Femur (tissue), 1 donor: Measurements from ENCODE around the gene MSX1.
A peak's percentile ranks its signal among the peaks of the same experiment; 100 is the strongest.

Experiments used
- DNase-seq: peaks from one replicate; pipeline ENCODE4 v3.0.0-alpha.2; 2017

Gene MSX1

DNA sequence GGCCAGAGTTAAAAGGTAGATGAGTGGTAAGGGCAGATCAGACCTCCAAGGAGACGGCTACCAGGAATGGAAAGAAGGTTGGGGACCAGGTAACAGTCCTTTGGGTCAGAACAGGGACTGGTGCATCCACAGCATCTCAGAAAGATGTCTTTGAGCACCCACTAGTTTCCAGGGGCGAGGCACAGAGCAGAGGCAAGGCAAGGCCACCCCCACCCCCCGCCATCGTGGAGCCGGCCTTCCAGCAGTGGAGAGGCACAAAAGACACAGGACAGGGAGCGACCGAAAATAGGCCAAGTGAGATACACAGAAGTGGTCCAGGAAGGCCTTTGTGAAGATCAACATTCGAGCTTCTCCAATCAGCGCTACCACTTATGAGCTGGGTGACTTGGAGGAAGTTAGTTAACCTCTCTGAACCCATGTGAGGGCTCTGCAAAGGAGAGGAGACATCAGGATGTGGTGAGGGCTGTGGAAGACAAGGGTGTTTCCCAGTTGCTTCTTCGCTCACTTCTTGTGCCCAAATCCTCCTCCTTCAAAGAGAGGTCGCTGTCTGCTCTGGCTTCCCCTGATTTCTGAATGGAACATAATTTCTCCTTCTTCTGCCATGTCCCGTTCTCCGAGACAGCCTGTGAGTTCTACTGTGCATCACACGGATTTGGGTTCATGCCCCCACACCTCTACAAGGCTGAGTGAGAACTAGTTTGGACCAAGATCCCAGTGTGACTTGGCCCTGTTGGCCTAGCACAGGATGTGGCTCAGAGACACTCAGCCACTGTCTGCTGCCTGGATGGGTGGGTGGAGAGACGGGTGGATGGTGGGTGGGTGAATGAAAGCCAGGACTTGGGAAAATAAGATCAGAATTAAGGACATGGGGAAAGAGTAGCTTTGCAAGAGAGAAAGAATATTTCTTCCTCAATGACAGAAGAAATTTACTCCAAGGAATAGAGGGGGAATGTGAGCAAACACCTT lies 16.7 kb upstream of the MSX1 start:
- no peak for DNase-seq

DNA sequence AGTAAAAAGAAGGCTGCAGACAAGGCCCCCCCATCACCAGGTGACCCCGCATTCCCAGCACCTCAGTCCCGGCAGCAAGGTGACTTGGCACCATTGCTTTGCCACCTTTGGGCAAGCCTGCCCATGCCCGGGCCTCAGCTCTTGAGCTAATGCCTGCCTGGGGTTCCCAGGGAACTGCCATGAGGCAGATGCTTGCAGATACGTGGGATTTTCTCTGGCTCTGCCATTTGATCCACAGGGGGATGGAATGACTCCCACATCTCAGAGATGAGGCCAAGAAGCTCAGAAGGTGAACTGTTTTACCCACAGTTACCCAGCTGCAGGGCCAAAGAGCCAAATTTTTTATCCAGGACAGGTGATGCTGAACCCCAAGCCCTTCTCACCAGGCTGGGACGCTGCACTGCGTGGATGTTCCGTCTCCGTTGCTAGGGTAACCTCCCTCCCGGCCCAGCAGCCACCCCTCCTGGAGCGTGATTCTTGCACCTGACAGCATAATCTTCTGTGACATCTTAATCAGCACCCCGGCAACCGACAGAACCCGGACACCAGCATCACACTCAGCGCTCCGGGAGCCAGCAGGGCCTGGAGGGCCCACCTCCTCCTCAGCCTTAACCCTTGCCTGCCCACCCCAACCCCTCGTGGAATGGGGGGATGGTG lies 15.7 kb upstream of the MSX1 start:
- no peak for DNase-seq

- DNase-seq = no peak
These were observed 14.4 kb upstream of the MSX1 start for GRCh38 chr4:4845027-4845426.

GRCh38 chr4:4847011-4847410 lies 12.5 kb upstream of the MSX1 start:
- no peak for DNase-seq

DNA sequence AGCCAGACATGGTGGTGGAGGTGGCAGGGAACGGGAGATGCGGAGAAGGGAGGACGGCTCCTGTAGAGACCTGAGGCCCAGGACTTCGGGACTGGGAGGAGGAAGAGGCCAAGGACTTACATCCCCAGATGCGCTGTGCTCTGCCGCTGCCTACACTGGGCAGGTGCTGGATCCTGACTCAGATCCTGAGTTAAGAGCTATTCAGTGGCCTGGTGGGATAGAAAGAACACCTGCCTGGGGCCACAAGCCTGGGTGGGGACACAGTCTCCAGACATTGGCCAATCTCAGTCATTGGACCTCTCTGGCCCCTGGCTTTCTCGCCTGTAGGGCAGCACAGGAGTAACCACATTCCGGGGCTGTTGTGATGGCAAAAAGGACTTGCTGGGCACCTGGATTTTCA lies 10.9 kb upstream of the MSX1 start:
- DNase-seq = no peak

GRCh38 chr4:4849106-4849505 lies 10.4 kb upstream of the MSX1 start:
- no peak for DNase-seq

DNA sequence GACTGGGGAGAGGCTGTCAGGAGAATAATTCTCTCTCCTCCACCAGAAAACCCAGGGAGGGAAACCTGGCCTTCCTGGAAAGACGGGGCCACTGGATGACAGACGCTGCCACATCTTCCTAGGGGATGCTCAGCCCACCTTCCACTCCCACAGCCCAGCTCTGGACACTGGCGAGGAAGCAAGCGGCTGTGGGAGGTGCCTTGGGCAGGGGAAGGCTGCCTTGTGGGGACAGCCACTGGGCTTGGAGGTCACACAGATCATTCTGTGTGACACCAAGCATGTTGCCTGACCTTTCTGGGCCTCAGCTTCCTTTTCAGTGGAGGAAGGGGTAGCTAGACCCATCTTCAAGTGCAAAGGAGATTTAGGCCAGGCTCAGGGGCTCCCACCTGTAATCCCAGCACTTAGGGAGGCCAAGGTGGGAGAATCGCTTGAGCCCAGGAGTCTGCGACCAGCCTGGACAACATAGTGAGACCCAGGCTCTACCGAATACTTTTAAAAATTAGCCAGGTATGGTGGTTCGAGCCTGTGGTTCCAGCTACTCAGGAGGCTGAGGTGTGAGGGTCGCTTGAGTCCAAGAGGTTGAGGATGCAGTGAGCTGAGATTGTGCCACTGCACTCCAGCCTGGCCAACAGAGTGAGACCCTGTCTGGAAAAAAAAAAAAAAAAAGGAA lies 9.8 kb upstream of the MSX1 start:
- no peak for DNase-seq

DNA sequence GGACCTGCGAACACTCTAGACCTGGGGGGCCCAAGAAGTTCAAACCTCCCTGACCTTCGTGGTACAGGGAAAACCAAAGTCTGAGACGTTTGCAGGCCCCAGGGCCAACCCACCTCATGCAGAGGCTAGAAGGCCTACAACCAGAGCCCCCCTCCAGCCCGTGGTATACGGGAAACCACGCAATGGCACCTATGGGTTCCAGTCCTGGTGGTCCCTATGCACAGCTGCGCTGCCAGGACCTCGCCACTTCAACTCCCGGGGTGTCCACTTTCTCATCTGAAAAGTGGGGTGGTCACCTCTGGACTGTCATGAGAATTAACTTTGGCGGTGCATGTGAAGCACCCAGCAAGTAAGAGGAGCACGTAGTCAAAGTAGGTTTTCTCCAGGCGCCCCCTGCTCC lies 8.4 kb upstream of the MSX1 start:
- peak; percentile 5 for DNase-seq

DNA sequence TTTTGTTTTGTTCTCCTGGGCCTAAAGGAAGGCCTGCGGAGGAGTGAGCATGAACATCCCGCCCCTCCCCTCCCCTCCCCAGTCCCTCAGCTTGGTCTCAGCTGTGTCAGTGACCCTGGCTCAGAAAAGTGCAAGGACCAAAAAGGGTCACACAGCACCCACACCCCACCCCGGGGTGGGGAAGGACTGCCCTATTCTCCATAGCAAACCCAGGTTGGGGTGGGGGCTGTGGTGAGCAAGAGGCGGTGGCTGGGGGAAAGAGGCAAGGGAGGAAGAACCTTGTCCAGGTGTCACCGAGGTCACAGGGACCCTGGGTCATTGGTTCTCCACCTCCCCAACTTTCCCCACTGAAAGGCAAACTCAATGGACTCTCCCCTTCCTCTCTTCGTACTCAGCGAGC lies 7.6 kb upstream of the MSX1 start:
- DNase-seq = peak; percentile 13

DNA sequence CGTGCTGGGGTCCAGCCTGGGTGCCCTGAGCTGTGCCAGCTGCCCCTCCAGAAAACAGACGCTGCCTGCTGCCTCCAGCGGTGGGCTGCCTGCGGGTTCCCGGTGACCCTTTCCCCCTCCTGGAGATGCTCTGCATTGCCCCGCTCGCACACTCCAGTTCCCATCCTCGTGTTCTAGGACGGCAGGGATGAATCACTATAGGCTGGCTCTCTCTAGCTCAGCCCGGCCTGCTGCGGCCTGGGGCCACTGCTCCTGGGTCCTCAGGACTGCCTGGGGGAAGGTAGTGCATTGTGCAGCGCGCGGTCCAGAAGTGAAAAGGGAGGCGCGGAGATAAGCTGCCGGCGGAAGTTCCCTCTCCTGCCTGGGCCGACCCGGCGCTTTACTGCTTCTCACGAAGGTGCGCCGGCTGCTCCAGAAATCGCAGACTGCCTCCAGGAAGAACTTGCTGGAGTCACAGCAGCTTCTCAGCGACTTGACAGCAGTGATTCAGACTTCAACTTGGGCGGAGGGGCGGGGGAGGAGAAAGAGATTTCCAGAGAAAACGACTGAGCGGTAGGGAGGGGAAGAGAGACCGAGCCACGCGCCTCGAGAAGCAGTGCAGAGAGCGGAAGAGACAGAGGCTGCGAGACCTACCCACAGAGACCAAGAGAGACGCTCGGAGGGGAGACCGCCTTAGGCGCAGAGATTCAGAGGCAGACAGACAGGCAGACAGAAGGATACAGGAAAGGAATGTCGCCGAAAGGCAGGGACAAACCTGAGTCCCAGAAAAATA lies 6.7 kb upstream of the MSX1 start:
- DNase-seq = peak; percentile 40

- peak; percentile 24 for DNase-seq
These were observed 6.1 kb upstream of the MSX1 start for GRCh38 chr4:4853371-4853823.

GRCh38 chr4:4853921-4854648 lies 5.4 kb upstream of the MSX1 start:
- DNase-seq = peak; percentile 6

- DNase-seq = peak; percentile 15
These were observed 4.7 kb upstream of the MSX1 start for GRCh38 chr4:4854649-4855295.

DNA sequence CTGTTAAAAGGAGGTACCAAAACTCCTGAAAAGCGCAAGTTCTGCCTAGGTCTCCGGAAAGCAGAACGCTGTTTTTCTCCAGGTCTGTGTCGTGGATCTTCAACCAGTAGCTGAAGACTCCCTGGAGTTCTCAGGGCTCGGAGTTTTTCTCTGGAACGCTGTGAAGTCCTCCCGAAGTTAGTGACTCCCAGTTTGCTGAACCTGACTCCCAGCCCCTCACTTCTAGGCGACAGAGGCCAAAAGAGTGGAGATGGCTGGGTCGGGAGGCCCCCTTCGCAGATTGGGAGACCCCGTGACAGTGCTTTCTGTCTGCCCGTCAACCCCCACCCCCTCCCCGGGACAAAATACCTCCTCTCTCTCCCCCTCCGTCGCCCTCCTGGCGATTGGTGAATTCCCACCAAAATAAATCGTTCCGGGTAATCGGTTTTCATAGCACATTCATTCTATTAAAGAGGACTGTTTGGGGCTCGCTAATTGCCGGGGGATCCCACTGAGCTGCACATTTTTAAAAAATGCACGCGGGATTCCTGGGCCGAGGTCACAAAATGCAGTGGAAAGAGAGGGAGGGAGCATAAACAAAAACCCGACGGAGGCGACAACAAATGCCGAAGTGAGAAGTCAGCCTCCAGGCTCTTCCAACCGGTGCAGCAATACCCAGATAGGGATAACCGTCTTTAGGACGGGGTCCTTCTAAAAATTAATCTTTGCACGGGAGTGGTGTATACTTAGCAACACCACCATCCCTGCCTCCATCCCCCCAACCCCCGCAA lies 4.0 kb upstream of the MSX1 start:
- DNase-seq = no peak

DNA sequence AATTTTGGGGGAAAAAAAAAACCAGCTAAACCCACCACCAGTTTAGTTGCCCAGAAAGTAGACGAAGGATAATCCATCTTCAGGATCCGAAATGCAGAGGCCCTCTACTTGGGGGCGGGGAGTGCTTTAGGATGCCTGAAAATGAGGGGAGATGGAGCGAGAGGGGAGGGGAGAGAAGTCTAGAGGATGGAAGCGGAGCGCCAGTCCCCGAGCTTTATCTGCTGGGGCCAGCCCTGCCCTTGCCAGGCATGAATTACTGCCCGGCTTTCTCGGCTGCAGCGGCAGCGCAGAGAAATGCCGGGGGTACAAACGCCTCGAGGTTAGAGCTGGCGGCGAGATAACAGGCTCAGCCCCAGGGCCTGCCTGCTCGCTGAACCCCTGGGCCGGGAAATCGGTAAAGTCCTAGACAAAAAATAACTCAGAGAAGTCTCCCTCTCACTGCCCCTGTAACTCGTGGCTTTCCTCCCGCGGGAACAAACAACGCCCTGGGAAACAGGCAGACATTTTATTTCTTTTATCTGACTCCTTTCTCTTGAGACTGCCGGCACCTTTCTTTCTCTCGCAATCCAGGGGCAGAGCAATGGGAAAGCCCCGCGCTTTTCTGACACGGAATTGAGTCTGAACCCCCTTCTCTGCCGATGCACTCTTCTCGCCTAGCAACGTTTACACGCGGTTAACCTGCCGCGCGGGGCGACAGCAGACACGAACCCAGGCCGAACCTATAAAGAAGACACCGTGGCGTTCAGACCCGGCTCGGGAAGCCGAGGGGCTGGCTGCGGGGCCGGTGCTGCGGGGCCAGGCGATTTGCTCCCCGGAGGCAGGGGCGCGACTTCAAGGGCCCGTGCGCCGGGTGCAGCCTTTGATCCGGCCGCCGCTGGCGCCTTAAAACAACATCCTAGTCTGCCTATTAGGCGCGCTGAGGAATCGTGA lies 3.1 kb upstream of the MSX1 start:
- DNase-seq = peak; percentile 29

GRCh38 chr4:4857001-4857808 lies 2.3 kb upstream of the MSX1 start:
- peak; percentile 14 for DNase-seq

GRCh38 chr4:4857809-4858508 lies 1.5 kb upstream of the MSX1 start:
- DNase-seq = no peak
